NCI-H460 (cell line): ENCODE data around the gene IGFALS. TPM values are rescaled to one million over a fixed set of nuclear protein-coding genes. Genes with fewer than 3 reads are reported as not detected.

Experiments
- DNase-seq: peaks from one replicate; pipeline ENCODE4 v3.0.0-alpha.2; 2016; ENCODE audit warnings: low read depth; ENCODE audit errors: extremely low read depth
- total RNA-seq: library from RNA; depleted of rRNA; stranded (reverse); fragments of >200 nt; shearing (Covaris generic); gene quantifications from 2 replicates; pipeline ENCODE4 v1.2.3, GENCODE V29; 2014

The IGFALS gene
- total RNA-seq, 1 experiment from 2014 or later, result not detected

GRCh38 chr16:1768061-1768766 is 25.3 kb downstream of the IGFALS start:
- no peak for DNase-seq

DNA sequence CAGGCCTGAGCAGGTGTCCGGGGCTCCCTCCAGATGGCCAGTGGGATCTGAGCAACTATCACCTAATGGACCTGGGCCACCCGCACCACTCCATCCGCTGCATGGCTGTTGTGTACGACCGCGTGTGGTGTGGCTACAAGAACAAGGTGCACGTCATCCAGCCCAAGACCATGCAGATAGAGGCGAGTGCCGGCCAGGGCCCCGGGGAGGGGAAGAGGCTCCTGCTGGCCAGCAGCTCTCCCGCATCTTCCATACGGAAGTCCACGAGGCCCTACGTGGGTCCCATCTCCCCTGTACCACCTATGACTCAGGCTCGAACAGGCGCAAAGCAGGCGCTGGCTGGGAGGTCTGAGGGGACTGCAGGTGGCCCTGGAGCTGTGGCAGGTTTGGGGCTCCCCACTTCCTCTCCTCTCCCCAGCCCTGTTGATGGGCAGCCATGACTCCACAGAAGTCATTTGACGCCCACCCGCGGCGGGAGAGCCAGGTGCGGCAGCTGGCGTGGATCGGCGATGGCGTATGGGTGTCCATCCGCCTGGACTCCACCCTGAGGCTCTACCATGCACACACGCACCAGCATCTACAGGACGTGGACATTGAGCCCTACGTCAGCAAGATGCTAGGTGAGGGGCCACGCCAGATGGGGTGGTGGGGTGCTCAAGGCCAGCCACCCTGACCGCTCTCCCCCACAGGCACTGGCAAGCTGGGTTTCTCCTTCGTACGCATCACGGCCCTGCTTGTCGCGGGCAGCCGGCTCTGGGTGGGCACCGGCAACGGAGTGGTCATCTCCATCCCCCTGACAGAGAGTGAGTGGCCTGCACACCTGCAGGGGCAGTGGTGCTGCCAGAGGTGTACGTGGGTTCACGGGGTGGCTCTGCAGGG is 26.1 kb downstream of the IGFALS start:
- no peak for DNase-seq

DNA sequence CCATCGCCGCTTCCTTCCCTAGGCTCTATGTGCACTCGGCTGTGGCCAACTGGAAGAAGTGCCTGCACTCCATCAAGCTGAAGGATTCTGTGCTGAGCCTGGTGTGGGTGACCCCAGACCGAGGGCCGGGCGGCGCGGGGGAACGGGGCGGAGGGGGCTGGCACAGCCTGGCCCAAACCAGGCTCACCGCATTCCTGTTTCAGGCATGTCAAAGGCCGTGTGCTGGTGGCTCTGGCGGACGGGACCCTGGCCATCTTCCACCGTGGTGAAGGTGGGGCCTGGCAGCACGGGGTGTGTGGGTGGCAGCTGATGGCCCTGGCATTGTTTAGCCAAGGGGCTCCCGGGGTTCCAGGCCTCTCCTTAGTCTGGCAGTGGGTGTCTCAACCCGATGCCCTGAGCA is 26.8 kb downstream of the IGFALS start:
- DNase-seq, result no peak

DNA sequence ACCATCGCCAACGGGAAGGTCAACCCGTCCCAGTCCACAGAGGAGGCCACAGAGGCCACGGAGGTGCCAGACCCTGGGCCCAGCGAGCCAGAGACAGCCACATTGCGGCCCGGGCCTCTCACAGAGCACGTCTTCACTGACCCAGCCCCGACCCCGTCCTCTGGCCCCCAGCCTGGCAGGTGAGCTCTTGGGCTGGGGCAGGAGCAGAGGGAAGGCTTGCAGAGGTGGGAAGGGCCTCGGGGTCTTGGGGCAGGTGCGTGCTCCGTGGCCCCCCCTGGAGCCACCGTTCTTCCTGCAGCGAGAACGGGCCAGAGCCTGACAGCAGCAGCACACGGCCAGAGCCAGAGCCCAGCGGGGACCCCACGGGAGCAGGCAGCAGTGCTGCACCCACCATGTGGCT is 27.3 kb downstream of the IGFALS start:
- no peak for DNase-seq

DNA sequence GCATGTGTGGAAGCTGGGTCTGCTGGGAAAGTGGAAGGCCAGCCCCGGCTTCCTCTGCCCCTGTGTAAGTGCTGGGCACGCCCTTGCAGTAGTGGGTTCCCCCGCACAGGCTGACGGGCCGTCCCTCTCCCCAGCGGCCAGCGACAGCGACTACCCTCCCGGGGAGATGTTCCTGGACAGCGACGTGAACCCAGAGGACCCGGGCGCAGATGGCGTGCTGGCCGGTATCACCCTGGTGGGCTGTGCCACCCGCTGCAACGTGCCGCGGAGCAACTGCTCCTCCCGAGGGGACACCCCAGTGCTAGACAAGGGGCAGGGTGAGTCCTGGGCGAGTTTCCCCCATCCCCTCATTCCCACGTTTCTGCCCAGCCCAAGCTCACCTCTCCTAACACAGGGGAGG is 27.7 kb downstream of the IGFALS start:
- DNase-seq, result no peak

GRCh38 chr16:1764971-1765370 is 28.5 kb downstream of the IGFALS start:
- DNase-seq, result no peak

GRCh38 chr16:1763521-1764511 is 29.7 kb downstream of the IGFALS start:
- no peak for DNase-seq

DNA sequence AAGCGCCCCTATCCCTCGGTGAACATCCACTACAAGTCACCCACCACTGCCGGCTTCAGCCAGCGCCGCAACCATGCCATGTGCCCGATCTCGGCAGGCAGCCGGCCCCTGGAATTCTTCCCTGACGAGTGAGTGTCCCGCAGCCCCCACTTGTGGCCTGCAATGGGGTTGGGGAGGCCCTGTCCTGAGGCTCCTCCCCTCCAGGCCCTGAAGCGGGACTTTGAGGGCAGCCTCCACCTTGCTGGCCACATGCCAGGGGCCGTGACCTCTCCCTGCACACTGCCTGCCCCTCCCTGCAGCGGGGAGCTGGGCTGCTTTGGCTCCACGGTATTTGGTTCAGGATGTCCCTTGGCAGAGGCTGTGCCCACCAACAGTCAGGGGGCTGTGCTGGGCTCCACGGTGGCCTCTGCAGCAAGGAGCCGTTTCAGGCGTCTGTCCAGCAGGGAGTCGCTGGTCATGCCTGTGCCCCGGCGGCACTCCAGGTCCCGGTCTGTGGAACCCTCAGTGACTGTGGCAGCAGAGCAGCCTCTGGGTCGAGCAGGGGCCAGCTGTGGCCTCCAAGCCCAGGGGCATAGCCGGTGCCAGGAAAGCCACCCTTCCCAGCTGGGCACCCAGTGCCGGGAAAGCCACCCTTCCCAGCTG is 30.5 kb downstream of the IGFALS start:
- DNase-seq, result no peak

DNA sequence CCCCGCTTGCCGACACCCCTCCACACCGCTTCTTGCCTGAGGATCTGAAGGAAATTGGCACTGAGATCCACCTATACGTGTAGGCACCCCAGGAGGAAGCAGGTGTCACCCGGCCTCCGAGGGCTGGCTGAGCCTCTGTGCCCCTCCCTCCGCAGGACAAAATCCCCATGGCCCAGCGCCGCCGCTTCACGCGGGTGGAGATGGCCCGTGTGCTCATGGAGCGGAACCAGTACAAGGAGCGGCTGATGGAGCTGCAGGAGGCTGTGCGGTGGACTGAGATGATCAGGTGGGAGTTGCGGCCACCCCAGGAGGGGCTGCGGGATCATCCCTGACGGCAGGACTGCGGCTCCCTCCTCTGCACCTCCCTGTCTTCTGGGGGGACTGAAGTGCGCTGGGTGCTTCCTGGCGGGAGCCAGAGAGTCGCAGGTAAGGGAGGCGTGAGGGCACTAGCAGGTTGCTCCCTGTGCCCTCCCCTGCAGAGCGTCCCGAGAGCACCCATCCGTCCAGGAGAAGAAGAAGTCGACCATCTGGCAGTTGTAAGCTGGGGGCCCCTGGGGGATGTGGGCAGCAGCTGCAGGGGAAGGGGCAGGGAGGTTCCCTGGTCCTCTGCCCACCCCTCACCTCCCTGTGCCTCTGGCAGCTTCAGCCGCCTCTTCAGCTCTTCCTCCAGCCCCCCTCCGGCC is 31.2 kb downstream of the IGFALS start:
- no peak for DNase-seq

GRCh38 chr16:1761751-1762150 is 31.8 kb downstream of the IGFALS start:
- no peak for DNase-seq

DNA sequence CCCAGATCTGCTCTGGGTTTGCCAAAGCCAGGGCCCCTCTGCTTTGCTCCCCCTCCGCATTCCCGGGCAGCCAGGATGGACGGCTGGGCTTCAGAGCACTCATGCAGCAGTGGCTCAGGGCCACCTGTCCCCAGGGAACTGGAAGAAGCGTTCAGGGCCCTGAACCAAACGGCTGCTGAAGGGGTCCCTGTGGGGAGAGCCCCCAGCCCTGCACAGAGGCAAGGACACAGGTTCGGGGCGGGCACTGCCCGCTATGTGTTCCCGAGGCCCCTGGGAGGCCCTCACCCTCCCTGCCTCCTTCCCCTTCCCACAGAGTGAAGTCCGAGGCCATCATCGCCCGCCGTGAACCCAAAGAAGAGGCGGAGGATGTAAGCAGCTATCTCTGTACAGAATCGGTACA is 32.6 kb downstream of the IGFALS start:
- DNase-seq, result no peak

DNA sequence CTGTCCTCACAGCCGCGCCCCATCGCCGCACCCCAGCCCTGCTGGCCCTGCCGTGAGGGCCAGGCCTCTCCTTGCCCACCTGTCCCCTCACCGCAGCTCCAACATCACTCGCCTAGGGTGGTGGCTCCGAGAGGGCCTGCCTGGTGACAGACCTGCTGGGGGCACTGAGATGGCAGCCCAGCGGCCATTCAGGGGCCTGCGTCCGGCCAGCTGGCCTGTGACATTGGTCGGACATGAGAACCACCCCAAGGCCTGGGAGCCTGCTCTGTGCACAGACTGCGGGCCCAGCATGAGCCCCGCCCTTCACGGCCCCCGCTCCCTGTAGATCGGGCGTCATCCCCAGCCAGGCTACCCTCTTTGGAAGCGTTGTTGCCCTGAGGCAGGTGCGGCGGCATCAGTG is 34.0 kb downstream of the IGFALS start:
- DNase-seq, result no peak

DNA sequence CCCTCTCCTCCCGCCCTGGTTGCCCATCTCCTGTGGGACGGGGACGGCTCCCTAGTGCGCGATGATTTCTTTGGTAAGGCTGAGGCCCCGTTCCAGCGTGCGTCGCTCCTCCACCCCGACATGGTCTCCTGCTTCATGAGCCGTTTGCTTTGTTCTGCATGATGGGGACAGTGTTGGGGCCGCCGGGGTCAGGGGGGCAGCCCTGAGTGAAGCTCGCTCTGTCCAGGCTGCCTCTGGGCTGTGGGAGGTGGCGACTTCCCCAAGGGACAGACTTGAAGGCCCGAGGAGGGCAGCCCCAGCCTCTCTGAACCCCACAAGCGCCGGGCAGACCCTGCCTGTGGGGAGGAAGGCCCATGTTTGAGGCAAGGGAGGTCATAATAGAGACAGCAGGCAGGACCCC is 34.6 kb downstream of the IGFALS start:
- DNase-seq, result no peak

DNA sequence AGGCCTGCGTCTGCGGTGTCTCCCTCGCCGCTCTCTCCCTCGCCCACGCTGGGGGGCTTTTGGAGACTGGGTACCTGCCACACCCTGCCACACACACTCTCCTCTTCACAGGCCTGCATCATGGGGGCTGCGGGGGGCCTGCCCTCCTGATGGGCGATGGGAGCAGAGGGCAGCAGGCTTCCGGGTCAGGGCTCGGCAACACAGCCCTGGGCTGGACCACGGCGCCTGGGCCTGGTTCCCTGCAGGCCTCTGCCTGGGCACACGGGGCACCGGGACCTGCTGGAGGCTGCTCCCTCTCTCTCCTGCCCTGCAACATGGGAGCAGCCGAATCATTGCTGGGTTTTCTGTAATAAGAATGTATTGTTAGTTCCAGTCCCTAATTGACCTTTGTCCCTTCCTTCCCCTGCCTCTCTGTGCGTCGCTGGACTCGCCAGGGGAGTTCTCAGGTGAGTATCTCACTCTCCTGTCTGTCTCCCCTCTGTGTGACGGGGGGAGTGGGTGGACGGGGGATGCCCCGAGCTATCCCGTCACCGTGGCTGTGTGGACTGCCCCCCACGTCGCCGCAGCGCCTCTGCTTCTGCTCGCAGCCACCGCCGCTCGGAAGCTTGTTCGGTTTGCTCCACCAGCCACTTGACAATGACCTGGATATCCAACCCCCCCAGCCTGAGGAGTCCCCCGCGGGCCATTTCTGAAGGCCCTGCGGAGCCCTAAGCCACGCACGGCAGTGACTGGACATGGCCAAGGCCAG is 35.6 kb downstream of the IGFALS start:
- no peak for DNase-seq

DNA sequence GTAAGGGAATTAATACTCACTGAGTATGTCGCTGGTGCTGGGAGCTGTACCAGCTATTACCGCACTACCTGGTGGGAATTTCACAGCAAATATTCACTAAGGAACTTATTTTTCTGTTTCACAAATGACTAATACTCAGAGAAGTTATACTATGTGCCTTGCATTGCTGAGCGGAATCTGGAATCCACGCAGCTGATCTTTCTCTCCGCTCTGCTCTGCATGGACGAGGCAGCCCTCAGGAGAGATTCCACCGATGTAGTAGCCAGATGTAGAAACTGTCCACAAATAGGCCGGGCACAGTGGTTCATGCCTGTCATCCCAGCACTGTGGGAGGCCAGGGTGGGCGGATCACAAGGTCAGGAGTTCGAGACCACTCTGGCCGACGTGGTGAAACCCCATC is 39.3 kb downstream of the IGFALS start:
- no peak for DNase-seq

DNA sequence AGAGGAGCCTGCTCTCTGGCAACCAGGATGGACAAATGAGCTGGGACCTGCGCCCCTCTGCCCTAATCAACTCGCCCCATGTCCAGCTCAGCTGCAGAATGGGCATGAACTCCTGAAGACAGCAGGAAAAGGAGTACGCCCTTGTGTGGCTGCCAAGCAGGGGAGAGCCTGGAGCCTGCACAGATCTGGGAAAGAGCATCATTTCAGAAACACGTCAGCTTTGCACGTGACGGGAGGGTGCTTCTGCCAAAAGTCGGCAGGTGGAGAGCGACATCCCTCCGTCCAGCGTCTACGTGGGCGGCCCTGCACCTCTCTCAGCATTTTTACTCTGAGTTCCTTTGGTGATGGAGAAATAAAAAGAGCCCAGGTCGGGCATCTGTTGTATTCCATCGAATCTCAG is 40.7 kb downstream of the IGFALS start:
- DNase-seq, result no peak

DNA sequence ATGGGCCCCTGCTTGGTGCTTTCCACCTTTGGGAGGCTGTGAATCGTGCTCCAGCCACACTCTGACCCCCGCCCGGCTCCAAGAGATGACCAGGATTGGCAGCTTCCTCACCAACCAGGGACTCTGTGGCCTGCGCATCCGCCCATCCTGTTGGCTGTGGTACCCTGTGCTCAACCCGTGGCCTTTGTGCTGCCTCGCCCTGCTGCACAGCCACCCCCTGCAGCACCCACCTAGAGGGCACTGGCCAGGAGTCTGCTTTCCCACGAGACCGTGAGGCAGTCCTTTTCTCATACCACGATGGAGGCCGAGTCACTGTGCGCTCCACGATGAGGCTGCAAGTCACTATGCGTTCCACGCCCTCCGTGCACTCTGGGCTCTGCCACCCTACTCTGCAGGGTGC is 41.6 kb downstream of the IGFALS start:
- DNase-seq, result no peak

DNA sequence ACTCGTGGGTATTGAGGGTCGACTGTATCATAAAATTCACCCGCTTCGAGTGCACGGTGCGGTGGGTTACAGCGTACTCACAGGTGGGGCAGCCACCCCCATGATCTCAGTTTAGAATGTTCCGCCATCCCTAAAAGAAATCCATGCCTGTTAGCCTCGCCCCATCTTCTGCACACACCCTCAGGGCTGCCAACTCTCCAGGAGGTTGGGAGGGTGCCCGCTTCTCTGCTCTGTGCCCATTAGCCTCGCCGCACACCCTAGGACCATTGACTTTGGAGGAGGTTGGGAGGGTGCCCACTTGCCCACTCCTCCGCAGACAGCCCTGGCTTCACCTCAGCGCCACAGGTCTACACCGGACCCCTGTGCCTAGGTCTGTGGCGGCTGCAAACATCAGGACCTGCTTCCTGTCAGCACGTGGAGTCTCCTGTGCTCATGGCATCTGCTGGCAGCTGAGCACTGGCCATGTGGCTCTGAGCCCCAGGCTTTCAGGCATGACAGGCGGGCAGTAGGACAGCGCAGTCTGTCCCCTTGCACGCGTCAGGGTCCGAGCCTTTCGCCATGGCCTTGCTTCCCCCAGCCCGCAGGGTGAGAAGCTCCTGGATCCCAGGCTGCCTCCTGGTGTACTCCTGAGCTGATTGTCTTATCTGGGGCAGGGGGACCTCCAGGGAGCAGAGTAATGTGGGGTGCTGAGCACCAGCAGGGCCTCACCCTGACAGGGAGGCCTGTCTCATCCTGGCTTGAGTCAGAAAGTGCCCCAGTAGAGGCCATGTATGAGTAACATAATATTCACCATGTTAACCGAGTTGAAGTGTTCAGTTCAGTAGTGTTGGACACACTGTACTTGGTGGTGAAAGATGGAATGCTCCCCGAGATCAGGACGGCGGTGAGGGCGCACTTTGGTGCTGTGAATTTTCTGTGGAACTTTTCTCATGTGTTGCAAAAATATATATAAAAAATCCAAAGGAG is 44.1 kb downstream of the IGFALS start:
- no peak for DNase-seq
